ENCODE results near the gene ADAMTS9.

The ADAMTS9 gene

GRCh38 chr3:64656544-64656943 lies 31.3 kb downstream of the ADAMTS9 start:
- FAIRE-seq (no peak), DNase-seq (ENCODE audit: insufficient read length, low spot score) (no peak)
- TF ChIP-seq POLR2A (IDR thresholded peaks at IDR 0.05; ENCODE audit: low read depth, low read length) (no peak), TAF1 (IDR thresholded peaks at IDR 0.05; ENCODE audit: low read depth, low read length) (no peak), SPI1 (IDR thresholded peaks at IDR 0.05; ENCODE audit: low read depth, low read length) (no peak), POU2F2 (IDR thresholded peaks at IDR 0.05; ENCODE audit: low read depth, low read length) (no peak), PAX5 (IDR thresholded peaks at IDR 0.05; ENCODE audit: insufficient read depth, low read length, severe bottlenecking) (no peak), POLR2AphosphoS5 (IDR thresholded peaks at IDR 0.05; ENCODE audit: low read depth, low read length) (no peak)

- no peak for FAIRE-seq
- no peak for TF ChIP-seq POLR2AphosphoS5 (IDR thresholded peaks at IDR 0.05; ENCODE audit: low read depth, low read length)
- no peak for TF ChIP-seq POU2F2 (IDR thresholded peaks at IDR 0.05; ENCODE audit: low read depth, low read length)
- TF ChIP-seq PAX5 (IDR thresholded peaks at IDR 0.05; ENCODE audit: insufficient read depth, low read length, severe bottlenecking): no peak
- TF ChIP-seq POLR2A (IDR thresholded peaks at IDR 0.05; ENCODE audit: low read depth, low read length): no peak
- TF ChIP-seq TAF1 (IDR thresholded peaks at IDR 0.05; ENCODE audit: low read depth, low read length): no peak
- no peak for TF ChIP-seq SPI1 (IDR thresholded peaks at IDR 0.05; ENCODE audit: low read depth, low read length)
Observed at GRCh38 chr3:64655160-64655559, 32.6 kb downstream of the ADAMTS9 start.

GRCh38 chr3:64654013-64654412 lies 33.8 kb downstream of the ADAMTS9 start:
- no peak for FAIRE-seq
- no peak for DNase-seq (ENCODE audit: insufficient read length, low spot score)
- TF ChIP-seq PAX5 (IDR thresholded peaks at IDR 0.05; ENCODE audit: insufficient read depth, low read length, severe bottlenecking) (no peak), SPI1 (IDR thresholded peaks at IDR 0.05; ENCODE audit: low read depth, low read length) (no peak), POU2F2 (IDR thresholded peaks at IDR 0.05; ENCODE audit: low read depth, low read length) (no peak), POLR2AphosphoS5 (IDR thresholded peaks at IDR 0.05; ENCODE audit: low read depth, low read length) (no peak), TAF1 (IDR thresholded peaks at IDR 0.05; ENCODE audit: low read depth, low read length) (no peak), POLR2A (IDR thresholded peaks at IDR 0.05; ENCODE audit: low read depth, low read length) (no peak)

More at GRCh38 chr3:64655160-64655559, 32.6 kb downstream of the ADAMTS9 start:
- DNase-seq (ENCODE audit: insufficient read length, low spot score): no peak

GRCh38 chr3:64653101-64653500 lies 34.7 kb downstream of the ADAMTS9 start:
- DNase-seq (ENCODE audit: insufficient read length, low spot score) (no peak), FAIRE-seq (no peak)
- TF ChIP-seq POLR2A (IDR thresholded peaks at IDR 0.05; ENCODE audit: low read depth, low read length) (no peak), POU2F2 (IDR thresholded peaks at IDR 0.05; ENCODE audit: low read depth, low read length) (no peak), TAF1 (IDR thresholded peaks at IDR 0.05; ENCODE audit: low read depth, low read length) (no peak), PAX5 (IDR thresholded peaks at IDR 0.05; ENCODE audit: insufficient read depth, low read length, severe bottlenecking) (no peak), POLR2AphosphoS5 (IDR thresholded peaks at IDR 0.05; ENCODE audit: low read depth, low read length) (no peak), SPI1 (IDR thresholded peaks at IDR 0.05; ENCODE audit: low read depth, low read length) (no peak)

- no peak for TF ChIP-seq POLR2A (IDR thresholded peaks at IDR 0.05; ENCODE audit: low read depth, low read length)
- TF ChIP-seq POU2F2 (IDR thresholded peaks at IDR 0.05; ENCODE audit: low read depth, low read length): no peak
- TF ChIP-seq PAX5 (IDR thresholded peaks at IDR 0.05; ENCODE audit: insufficient read depth, low read length, severe bottlenecking): no peak
- no peak for TF ChIP-seq SPI1 (IDR thresholded peaks at IDR 0.05; ENCODE audit: low read depth, low read length)
- TF ChIP-seq TAF1 (IDR thresholded peaks at IDR 0.05; ENCODE audit: low read depth, low read length): no peak
- TF ChIP-seq POLR2AphosphoS5 (IDR thresholded peaks at IDR 0.05; ENCODE audit: low read depth, low read length): no peak
- FAIRE-seq: no peak
- no peak for DNase-seq (ENCODE audit: insufficient read length, low spot score)
Observed at GRCh38 chr3:64651741-64652241, 36.0 kb downstream of the ADAMTS9 start.

- FAIRE-seq (no peak), DNase-seq (ENCODE audit: insufficient read length, low spot score) (no peak)
- no peak for TF ChIP-seq POU2F2 (IDR thresholded peaks at IDR 0.05; ENCODE audit: low read depth, low read length)
- TF ChIP-seq POLR2AphosphoS5 (IDR thresholded peaks at IDR 0.05; ENCODE audit: low read depth, low read length): no peak
- no peak for TF ChIP-seq TAF1 (IDR thresholded peaks at IDR 0.05; ENCODE audit: low read depth, low read length)
- no peak for TF ChIP-seq PAX5 (IDR thresholded peaks at IDR 0.05; ENCODE audit: insufficient read depth, low read length, severe bottlenecking)
- TF ChIP-seq SPI1 (IDR thresholded peaks at IDR 0.05; ENCODE audit: low read depth, low read length): no peak
- no peak for TF ChIP-seq POLR2A (IDR thresholded peaks at IDR 0.05; ENCODE audit: low read depth, low read length)
Observed at GRCh38 chr3:64651303-64651702, 36.5 kb downstream of the ADAMTS9 start.

GRCh38 chr3:64650715-64651114 lies 37.1 kb downstream of the ADAMTS9 start:
- FAIRE-seq: no peak
- no peak for DNase-seq (ENCODE audit: insufficient read length, low spot score)
- TF ChIP-seq SPI1 (IDR thresholded peaks at IDR 0.05; ENCODE audit: low read depth, low read length) (no peak), POU2F2 (IDR thresholded peaks at IDR 0.05; ENCODE audit: low read depth, low read length) (no peak), TAF1 (IDR thresholded peaks at IDR 0.05; ENCODE audit: low read depth, low read length) (no peak)

- TF ChIP-seq POLR2A (IDR thresholded peaks at IDR 0.05; ENCODE audit: low read depth, low read length) (no peak), SPI1 (IDR thresholded peaks at IDR 0.05; ENCODE audit: low read depth, low read length) (no peak), PAX5 (IDR thresholded peaks at IDR 0.05; ENCODE audit: insufficient read depth, low read length, severe bottlenecking) (no peak), TAF1 (IDR thresholded peaks at IDR 0.05; ENCODE audit: low read depth, low read length) (no peak), POLR2AphosphoS5 (IDR thresholded peaks at IDR 0.05; ENCODE audit: low read depth, low read length) (no peak), POU2F2 (IDR thresholded peaks at IDR 0.05; ENCODE audit: low read depth, low read length) (no peak)
- FAIRE-seq: no peak
- no peak for DNase-seq (ENCODE audit: insufficient read length, low spot score)
Observed at GRCh38 chr3:64650096-64650622, 37.6 kb downstream of the ADAMTS9 start.

- DNase-seq (ENCODE audit: insufficient read length, low spot score): no peak
- FAIRE-seq: no peak
- TF ChIP-seq PAX5 (IDR thresholded peaks at IDR 0.05; ENCODE audit: insufficient read depth, low read length, severe bottlenecking) (no peak), SPI1 (IDR thresholded peaks at IDR 0.05; ENCODE audit: low read depth, low read length) (no peak), POLR2AphosphoS5 (IDR thresholded peaks at IDR 0.05; ENCODE audit: low read depth, low read length) (no peak), TAF1 (IDR thresholded peaks at IDR 0.05; ENCODE audit: low read depth, low read length) (no peak), POLR2A (IDR thresholded peaks at IDR 0.05; ENCODE audit: low read depth, low read length) (no peak), POU2F2 (IDR thresholded peaks at IDR 0.05; ENCODE audit: low read depth, low read length) (no peak)
Observed at GRCh38 chr3:64648927-64649906, 38.6 kb downstream of the ADAMTS9 start.
